GM19463 (cell line): ENCODE measurements around the gene MYL12B.
"Not testable (repeated sequence)": the region's sequence is repeated elsewhere in the genome, so short reads cannot be mapped to it uniquely, and the experiment has no call there.

Source experiments
- ATAC-seq: cut with Tn5 transposase; IDR thresholded peaks from one replicate; pipeline ENCODE4 v1.9.1; 2021; ENCODE audit warnings: mild to moderate bottlenecking, moderate library complexity; ENCODE audit not compliant: unreplicated experiment

MYL12B gene

GRCh38 chr18:3261373-3262233 is at the start of gene MYL12B:
Gene MYL12B (plus strand): TSS chr18:3262133. CDS start chr18:3272899, 10,766 bp downstream.
- ATAC-seq: peak; percentile 84

GRCh38 chr18:3212657-3213056 is 49.3 kb upstream of the MYL12B start:
- ATAC-seq: no peak

GRCh38 chr18:3213300-3214059 is 48.5 kb upstream of the MYL12B start:
- no peak for ATAC-seq

- ATAC-seq: no peak
Measured at GRCh38 chr18:3214855-3215637, 46.9 kb upstream of the MYL12B start.

GRCh38 chr18:3216987-3217386 is 44.9 kb upstream of the MYL12B start:
- ATAC-seq: no peak

GRCh38 chr18:3217948-3218647 is 43.8 kb upstream of the MYL12B start:
- ATAC-seq: no peak

GRCh38 chr18:3218819-3219218 is 43.1 kb upstream of the MYL12B start:
- no peak for ATAC-seq

- ATAC-seq: no peak
Measured at GRCh38 chr18:3219241-3219630, 42.7 kb upstream of the MYL12B start.

GRCh38 chr18:3219631-3220335 is 42.1 kb upstream of the MYL12B start, which contains the start of gene MYOM1:
Gene MYOM1 (minus strand): TSS chr18:3219968. CDS start chr18:3215223, 4,745 bp downstream.
- ATAC-seq: no peak

GRCh38 chr18:3220868-3221267 is 41.1 kb upstream of the MYL12B start:
- ATAC-seq: not testable (repeated sequence)

GRCh38 chr18:3221496-3221895 is 40.4 kb upstream of the MYL12B start:
- no peak for ATAC-seq

- no peak for ATAC-seq
Measured at GRCh38 chr18:3223356-3223755, 38.6 kb upstream of the MYL12B start.

GRCh38 chr18:3224223-3224622 is 37.7 kb upstream of the MYL12B start:
- no peak for ATAC-seq

GRCh38 chr18:3225588-3225987 is 36.3 kb upstream of the MYL12B start:
- no peak for ATAC-seq

- no peak for ATAC-seq
Measured at GRCh38 chr18:3226048-3226447, 35.9 kb upstream of the MYL12B start.

- ATAC-seq: no peak
Measured at GRCh38 chr18:3230401-3231334, 31.3 kb upstream of the MYL12B start.

GRCh38 chr18:3233004-3233403 is 28.9 kb upstream of the MYL12B start:
- ATAC-seq: no peak

GRCh38 chr18:3233433-3234168 is 28.3 kb upstream of the MYL12B start:
- no peak for ATAC-seq
